GM21529 (cell line): ENCODE data around the gene PIK3CA.
"Not testable (repeated sequence)": the region's sequence is repeated elsewhere in the genome, so short reads cannot be mapped to it uniquely, and the experiment has no call there.

Experiments
- ATAC-seq: cut with Tn5 transposase; IDR thresholded peaks from one replicate; pipeline ENCODE4 v1.9.1; 2021; ENCODE audit not compliant: unreplicated experiment

Gene PIK3CA

DNA sequence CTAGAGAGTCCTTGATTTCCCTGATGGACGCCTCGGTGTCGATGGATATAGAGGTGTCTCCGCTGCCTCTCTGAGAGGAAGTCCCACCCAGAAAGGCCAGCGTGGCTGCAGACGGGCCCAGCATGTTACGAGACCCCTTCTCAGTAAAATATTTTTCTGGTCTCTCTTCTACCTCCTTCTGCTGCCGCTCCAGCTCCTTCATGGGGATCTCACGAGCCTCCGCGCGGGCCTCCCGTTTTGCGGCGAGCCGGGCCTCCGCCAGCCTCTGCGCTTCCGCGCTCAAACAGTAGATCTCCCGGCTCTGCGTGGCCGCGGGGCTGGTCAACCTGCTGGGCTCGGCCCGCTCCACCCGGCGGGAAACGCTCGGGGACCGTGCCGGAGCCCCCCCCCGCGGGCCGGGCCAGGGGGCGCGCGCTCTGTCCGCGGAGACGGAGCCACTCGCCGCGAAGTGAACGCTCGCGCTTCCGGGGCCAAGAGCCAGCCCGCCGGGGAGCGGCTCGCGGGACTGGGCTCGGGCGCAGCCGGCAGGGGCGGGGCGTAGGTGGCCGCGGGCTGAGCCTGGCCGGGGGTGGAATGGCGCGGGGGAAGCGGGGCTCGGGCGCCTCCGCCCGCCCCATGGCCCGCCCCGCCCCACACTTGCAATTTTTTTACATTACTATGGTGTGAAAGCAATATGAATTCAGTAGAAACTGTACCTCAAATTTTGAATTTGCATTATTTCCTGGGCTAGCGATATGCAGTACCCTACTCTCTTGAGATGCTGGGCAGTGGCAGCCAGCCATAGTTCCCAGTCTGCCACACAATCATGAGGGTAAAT is 113.0 kb downstream of the PIK3CA start:
- peak; percentile 92 for ATAC-seq

DNA sequence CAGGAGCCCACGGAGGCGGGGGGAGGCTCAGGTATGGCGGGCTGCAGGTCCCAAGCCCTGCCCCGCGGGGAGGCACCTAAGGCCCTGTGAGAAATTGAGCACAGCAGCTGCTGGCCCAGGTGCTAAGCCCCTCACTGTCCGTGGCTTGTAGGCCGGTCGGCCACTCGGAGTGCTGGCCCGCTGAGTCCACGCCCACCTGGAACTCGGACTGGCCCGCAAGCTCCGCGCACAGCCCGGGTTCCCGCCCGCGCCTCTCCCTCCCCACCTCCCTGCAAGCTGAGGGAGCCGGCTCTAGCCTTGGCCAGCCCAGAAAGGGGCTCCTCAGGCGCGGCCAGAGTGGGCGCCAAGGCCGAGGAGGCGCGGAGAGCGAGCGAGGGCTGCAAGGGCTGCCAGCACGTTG is 115.0 kb downstream of the PIK3CA start:
- no peak for ATAC-seq

DNA sequence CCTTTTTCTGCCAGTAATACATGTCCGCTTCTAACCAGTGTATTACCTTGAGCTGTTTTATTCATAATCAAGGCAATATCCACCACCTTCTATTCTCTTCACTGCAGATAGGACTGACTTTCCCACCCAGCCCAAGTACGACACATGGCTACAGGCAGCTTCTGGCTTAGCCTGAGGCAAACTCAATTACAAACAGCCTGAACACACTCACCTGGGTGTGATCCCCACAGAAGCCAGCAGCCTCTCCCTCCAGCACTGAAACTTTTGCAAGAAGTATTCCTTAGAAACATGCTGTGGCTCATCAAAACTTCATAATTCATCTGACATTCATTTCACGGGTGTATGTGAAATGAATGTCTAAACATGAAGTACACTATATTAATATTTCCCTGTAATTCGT is 116.3 kb downstream of the PIK3CA start:
- ATAC-seq = no peak

DNA sequence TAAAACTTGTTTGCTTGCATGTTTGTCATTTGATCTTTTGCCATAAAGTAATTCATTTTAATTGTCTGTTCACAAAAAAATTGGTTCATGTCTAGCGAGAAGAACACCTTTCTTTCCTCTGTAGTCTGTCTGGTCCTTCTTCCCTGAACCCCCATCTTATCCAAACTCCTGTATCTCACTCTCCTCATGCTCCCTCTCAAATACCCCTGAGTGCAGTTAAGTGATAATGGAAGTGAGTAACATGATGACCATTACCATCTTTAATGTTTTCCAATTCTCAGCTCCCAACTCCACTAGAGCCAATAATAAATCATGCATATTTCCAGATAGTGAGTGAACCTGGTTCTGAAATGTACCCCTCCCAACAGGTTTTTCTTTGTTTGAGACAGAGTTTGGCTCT is 116.9 kb downstream of the PIK3CA start:
- ATAC-seq = no peak

DNA sequence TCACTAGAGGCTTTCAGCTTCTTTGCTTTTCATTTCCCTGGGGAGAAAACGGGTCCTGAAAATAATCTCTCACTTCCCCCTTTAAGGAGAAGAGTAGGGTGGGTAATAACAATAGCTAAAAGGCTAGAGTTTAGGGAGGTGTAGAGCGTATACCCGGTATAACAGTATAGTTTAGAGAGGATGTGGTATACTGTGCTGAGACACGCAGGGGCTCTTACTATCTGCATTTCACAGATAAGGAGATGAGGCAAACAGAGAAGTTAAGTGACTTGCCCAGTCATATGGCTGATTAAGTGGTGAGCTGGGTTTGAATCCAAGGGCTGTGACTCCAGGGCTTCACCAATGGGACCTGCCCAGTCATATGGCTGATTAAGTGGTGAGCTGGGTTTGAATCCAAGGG is 117.7 kb downstream of the PIK3CA start:
- ATAC-seq = peak; percentile 34

DNA sequence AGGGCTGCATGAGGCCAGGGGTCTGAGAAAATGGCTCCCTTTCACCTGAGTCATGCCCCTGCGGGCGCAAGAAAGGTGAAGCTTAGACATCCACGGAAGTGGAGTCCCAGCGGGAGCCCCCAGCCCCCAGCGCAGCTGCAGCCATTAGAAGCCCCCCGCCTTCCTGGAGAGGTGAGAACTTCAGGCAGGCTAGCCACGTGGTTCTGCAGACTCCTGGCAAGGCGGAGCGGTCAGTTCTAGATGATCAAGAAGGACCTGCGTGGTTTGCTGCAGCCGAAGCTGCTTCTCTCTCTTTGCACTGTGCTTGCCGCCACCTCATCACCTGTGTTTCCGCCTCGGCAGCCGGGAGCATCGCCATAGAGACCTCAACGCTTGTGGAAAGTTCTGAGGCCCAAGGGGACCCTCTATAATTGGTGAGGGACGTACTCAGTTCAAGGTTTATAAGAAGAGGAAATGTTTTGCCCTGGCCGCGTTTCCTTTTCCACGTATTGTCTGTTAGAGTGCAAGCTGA is 118.6 kb downstream of the PIK3CA start:
- no peak for ATAC-seq

DNA sequence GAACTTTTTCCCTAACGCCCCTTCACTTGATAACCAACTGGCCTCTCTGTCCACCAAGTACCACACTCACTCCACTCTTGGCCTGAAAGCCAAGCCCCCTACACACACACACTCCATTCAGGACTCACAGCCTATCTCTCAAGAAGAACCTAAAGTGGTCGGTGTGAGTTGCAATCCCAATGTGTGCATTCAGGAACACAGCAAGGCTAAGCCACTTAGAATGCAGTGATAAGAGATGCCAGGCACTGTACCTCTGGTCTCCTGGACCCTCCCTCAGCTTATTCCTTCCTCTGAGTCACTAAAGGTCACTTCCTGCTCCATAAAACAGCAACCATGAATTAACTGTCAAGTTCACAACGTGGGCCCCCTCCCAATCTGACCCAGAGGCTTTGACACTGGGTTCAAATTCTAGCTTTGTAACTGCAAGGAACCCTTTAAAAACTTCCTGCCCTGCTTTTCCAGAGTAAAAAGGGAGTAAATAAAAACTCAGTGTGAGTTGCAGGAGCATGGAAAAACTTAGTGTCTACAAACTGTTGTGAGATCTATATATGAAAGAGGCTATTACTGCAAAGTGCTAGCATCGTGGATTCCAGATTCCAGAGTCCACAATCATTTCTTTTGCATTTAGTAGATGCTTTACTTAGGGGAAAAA is 120.4 kb downstream of the PIK3CA start:
- ATAC-seq = no peak

DNA sequence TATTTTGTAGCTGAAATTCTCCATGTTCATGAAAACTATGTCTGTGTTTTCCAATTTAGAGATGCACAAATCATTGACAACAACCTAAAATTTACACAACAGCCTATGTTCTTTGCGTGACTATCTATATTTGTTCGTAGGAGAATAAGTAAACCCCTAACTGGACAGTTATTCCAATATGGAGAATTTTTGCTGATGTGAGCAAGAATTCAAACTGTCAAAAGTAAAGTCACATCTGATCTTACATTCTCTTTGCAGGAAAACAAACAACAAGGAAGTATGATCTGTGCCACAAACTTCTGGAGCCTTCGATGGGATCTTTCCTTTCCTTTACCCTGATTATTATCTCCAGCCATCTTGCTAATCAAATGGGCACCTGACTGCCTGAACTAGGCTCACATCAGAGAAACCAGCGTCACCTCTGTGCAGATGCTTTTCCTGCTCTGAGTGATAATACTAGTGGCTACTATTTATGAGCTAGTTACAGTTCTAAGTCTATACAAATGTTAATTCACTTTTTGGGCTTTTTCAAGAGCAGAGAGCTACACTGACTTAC is 121.1 kb downstream of the PIK3CA start:
- ATAC-seq = no peak

DNA sequence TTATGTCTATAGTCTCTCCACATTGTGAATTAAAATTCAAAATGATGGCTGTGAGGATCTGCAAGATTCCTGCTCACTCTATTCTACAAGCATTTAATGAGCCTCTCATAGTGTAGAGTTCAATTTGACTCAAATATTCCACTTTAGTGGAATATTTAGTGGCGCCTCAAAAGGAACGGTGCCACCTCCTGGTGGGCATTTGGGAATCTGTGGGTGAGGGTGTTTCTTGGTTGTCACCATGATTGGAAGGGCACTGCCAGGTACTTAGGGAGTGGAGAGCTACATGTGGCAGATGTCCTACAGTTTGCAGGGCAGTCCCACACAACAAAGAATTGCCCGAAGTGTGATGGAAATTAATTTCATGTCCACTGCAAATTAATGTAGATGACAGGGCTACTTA is 124.2 kb downstream of the PIK3CA start:
- ATAC-seq = no peak

DNA sequence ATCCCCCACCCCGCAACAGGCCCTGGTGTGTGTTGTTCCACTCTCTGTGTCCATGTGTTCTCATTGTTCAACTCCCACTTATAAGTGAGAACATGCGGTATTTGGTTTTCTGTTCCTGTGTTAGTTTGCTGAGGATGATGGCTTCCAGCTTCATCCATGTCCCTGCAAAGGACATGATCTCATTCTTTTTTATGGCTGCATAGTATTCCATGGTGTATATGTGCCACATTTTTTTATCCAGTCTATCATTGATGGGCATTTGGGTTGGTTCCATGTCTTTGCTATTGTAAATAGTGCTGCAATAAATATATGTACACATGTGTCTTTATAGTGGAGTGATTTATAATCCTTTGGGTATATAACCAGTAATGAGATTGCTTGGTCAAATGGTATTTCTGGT is 126.3 kb downstream of the PIK3CA start:
- not testable (repeated sequence) for ATAC-seq

DNA sequence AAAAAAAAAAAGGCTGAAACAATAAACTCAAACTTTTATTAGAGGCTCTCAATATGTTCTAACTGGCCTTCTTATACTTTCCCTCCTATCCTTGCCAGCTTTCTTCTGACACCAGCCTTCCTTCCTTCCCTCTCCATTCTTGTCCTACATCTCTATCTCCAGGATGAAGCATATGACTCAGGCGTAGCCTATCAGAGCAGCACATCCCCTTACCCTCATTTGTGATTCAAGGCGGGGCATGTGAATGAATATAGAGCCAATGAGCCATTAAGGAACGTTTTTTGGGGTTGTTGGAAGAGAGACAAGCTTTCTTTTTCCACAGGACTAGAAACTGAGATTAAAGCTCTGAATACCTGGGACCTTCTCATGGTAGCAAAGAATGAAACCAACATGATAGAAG is 127.8 kb downstream of the PIK3CA start:
- no peak for ATAC-seq

DNA sequence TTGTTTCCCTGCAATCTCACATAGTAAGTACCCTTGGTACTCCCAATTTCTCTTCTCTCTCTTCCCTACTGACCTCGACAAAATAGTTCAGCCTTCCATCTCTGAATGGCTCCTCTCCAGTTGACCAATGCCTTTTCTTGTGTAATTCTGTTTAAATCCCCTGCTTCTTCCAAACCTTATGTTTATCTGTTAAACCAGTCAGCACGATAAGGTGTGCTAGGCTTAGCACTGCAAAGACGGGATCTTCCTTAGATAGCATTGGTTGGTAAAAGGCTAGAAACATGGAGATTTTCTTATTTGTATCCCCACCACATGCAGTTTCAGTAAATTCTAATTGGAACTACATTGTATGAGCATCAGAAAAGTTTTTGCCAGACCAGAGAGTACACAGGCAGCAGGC is 128.6 kb downstream of the PIK3CA start:
- no peak for ATAC-seq

DNA sequence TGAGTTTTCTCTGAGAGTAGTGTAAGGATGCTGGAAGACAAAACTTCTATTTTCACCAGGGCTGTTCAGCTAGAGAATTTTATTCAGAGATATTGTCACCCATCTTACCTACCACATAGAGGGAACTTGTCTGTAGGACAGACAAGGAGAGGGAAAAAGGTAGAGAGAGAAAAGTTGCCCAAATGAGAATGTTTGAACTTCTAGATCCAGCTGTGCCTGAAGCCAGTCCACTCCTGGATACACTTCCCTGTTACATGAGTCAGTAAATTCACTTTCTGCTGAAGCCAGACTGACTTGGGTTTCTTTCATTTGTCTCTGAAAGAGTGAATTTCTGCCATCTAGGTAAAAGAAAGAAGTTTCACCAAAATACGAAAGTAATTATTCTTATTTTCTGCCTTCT is 130.0 kb downstream of the PIK3CA start:
- no peak for ATAC-seq

DNA sequence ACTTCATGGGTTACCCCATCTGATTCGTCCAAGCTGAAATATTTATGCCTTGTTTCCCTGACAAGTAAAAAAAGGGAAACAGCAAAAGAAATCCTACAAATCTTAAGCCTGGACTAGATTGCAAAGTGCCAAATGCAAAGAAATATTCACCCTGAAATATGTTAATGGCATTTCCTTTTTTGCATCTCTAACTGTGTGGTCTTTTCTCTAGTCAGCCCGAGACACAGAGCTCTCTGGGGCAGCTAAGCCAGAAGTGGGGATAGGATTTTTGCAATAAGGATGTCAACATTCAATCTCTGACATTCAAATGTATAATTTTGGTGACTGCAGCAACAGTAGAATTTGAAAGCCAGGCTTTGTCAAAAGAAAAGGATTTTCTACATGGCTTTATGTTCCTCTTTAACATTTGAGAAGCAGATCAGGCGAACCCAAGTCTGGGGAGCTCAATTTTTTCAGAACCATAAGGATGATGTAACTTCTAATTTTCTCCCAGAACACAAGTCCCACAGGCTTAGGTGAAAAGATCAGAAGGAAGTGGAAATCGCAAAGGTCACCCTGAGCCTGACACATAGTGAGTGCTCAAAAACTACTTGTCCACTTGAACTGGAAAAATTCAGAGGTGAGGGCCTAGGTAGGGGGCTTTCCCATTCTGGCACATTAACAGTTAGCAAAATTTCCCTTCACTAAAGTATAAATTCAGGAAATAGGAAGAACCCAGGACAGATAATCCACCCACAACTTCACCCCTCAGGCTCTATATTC is 131.0 kb downstream of the PIK3CA start:
- ATAC-seq = no peak

DNA sequence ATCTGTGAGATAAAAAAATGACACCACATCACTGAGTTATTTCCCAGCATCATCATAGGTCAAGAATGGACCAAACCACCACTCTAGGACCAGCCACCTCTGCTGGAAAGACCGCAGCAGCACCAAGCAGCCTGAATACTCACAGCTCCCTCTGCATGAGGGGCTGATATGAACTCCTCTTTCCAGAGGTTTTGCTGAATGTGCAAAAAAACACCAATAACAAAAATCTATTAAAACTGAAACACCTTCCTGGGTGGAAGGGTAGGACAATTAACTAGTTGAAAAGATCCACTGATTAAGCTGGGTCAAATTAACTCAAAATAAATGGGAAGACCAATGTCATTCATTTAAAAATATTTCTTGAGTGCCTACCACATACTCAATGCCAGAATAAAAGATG is 131.7 kb downstream of the PIK3CA start:
- no peak for ATAC-seq

DNA sequence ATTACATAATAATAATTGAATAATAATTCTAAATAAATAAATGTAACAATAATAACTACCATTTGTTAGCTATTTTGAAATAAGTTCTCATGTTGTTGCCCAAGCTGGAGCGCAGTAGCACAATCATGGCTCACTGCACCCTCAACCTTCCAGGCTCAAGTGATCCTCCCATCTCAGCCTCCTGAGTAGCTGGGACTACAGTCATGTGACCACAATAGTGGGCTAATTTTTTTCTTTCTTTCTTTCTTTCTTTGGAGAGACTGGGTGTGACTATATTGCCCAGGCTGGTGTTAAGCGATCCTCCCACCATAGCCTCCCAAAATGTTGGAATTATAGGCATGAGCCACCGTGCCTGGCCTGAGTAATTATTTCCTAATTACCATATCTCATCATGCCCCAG is 133.7 kb downstream of the PIK3CA start:
- ATAC-seq = no peak

DNA sequence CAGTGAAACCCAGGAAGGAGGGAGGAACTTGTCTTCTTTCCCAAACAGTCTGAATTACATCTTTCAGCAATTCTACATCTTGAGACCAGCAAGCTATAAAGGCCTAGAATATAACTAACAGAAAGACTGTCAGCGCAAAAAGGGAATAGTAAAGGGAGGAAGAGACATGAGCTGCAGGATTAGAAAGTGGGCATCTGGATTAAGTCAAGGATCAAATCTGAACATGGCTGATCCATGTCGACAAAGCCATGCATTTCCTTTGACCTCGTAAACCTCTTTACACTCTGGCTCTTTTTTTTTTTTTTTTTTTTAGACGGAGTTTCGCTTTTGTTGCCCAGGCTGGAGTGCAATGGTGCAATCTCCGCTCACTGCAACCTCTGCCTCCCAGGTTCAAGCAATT is 138.2 kb downstream of the PIK3CA start:
- ATAC-seq = no peak

DNA sequence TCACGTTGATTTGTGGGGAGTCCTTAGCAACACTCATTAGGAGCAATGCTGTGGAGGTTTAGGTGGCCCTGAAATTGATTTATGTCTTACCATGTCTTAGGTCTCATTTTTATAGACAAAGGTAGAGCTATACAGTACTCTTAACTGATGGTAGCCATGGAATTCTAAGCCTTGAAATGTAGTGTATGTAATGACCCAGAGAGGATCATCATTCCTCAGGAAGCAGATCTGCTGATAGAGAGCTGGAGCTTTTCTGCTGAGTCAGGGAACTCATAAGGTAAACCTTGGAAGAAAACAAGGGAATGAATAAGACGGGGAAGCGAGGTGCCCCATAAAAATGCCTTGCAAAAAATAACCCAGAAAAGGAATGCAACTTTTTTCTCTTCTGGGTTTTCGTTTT is 140.7 kb downstream of the PIK3CA start:
- ATAC-seq = no peak

DNA sequence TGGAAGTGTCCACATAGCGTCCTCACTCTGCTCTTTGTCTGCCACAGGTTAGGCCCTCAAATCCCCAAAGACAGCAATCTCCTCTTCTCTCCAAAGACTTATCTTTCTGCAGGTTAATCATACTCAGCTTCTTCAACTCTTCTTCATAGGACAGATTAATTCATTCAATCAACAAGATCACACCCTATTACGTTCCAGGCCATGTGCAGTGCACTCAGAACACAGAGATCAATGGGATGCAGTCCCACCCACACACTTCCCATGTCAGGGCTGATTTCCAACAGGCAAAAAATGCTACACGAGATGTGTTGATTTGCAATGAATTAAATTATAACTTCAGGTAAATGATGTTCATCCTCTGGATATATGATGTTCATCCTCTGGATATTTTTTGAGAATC is 141.1 kb downstream of the PIK3CA start:
- ATAC-seq = no peak
